ENCODE measurements around the gene KRT4. TPM values are rescaled to one million over a fixed set of nuclear protein-coding genes. Genes with fewer than 3 reads are reported as not detected.

Gene KRT4
- total RNA-seq, 2 donors from 2014 or later, result not detected

- H3K9me3 ChIP-seq (ENCODE audit: control insufficient read depth, low read length), result no peaks in the 10 kb centered on the region
- Mint-ChIP-seq H3K4me1 (peaks cover 8% of the 10 kb centered on the region), H3K27ac (no peak overlapping the region), H3K9me3 (no peaks in the 10 kb centered on the region), H3K27me3 (ENCODE audit: insufficient read depth) (peaks cover 12% of the 10 kb centered on the region), H3K4me3 (no peak overlapping the region), H3K36me3 (ENCODE audit: low read depth) (no peaks in the 10 kb centered on the region)
- no peak overlapping the region for H3K27ac ChIP-seq (ENCODE audit: low read depth, low read length)
- TF ChIP-seq CTCF (conservative IDR thresholded peaks at IDR 0.05), result no peak
- 89 to 95% methylated on average over 3 to 5 of the region's 5 CpGs for WGBS, 2 experiments (ENCODE audit: insufficient coverage in 1 of 2, insufficient read length in 1 of 2)
- no peak for DNase-seq
- no peaks in the 10 kb centered on the region for H3K27me3 ChIP-seq (ENCODE audit: control insufficient read depth, insufficient read depth, low read length, poor library complexity, severe bottlenecking)
- H3K36me3 ChIP-seq (ENCODE audit: control insufficient read depth, insufficient read depth, low read length), result no peaks in the 10 kb centered on the region
- H3K9ac ChIP-seq (ENCODE audit: extremely low read depth, low read length, poor library complexity, severe bottlenecking), result no peak overlapping the region
- no peak overlapping the region for H3K4me3 ChIP-seq (ENCODE audit: low read length)
- no peaks in the 10 kb centered on the region for H3K4me1 ChIP-seq (ENCODE audit: control insufficient read depth, insufficient read depth, low read length)
These were observed 11.0 kb upstream of the KRT4 start for GRCh38 chr12:52824741-52825410.

- Mint-ChIP-seq H3K4me3 (no peak overlapping the region), H3K27ac (no peak overlapping the region), H3K27me3 (ENCODE audit: insufficient read depth) (peaks cover 6% of the 10 kb centered on the region), H3K36me3 (ENCODE audit: low read depth) (no peaks in the 10 kb centered on the region), H3K9me3 (no peaks in the 10 kb centered on the region), H3K4me1 (peaks cover 9% of the 10 kb centered on the region)
- Histone ChIP-seq H3K27me3 (ENCODE audit: control insufficient read depth, insufficient read depth, low read length, poor library complexity, severe bottlenecking) (no peaks in the 10 kb centered on the region), H3K4me1 (ENCODE audit: control insufficient read depth, insufficient read depth, low read length) (peaks cover 1% of the 10 kb centered on the region), H3K9me3 (ENCODE audit: control insufficient read depth, low read length) (no peaks in the 10 kb centered on the region), H3K36me3 (ENCODE audit: control insufficient read depth, insufficient read depth, low read length) (no peaks in the 10 kb centered on the region), H3K9ac (ENCODE audit: extremely low read depth, low read length, poor library complexity, severe bottlenecking) (no peak overlapping the region), H3K27ac (ENCODE audit: low read depth, low read length) (no peak overlapping the region), H3K4me3 (ENCODE audit: low read length) (no peak overlapping the region)
- 93 to 100% methylated on average over 10 to 15 of the region's 15 CpGs for WGBS, 2 experiments (ENCODE audit: insufficient coverage in 1 of 2, insufficient read length in 1 of 2)
- DNase-seq, result no peak
- no peak for TF ChIP-seq CTCF (conservative IDR thresholded peaks at IDR 0.05)
These were observed 10.0 kb upstream of the KRT4 start for GRCh38 chr12:52823761-52824450.

- Histone ChIP-seq H3K36me3 (ENCODE audit: control insufficient read depth, insufficient read depth, low read length) (no peaks in the 10 kb centered on the region), H3K9me3 (ENCODE audit: control insufficient read depth, low read length) (no peaks in the 10 kb centered on the region), H3K27me3 (ENCODE audit: control insufficient read depth, insufficient read depth, low read length, poor library complexity, severe bottlenecking) (no peaks in the 10 kb centered on the region), H3K4me1 (ENCODE audit: control insufficient read depth, insufficient read depth, low read length) (peaks cover 7% of the 10 kb centered on the region), H3K4me3 (ENCODE audit: low read length) (no peak overlapping the region), H3K9ac (ENCODE audit: extremely low read depth, low read length, poor library complexity, severe bottlenecking) (no peak overlapping the region), H3K27ac (ENCODE audit: low read depth, low read length) (no peak overlapping the region)
- Mint-ChIP-seq H3K27ac (no peak overlapping the region), H3K9me3 (no peaks in the 10 kb centered on the region), H3K36me3 (ENCODE audit: low read depth) (no peaks in the 10 kb centered on the region), H3K4me1 (peaks cover 13% of the 10 kb centered on the region), H3K4me3 (no peak overlapping the region), H3K27me3 (ENCODE audit: insufficient read depth) (peaks cover 5% of the 10 kb centered on the region)
- 75 to 89% methylated on average over 5 to 16 of the region's 16 CpGs for WGBS, 2 experiments (ENCODE audit: insufficient coverage in 1 of 2, insufficient read length in 1 of 2)
- no peak for DNase-seq
- no peak for TF ChIP-seq CTCF (conservative IDR thresholded peaks at IDR 0.05)
These were observed 9.0 kb upstream of the KRT4 start for GRCh38 chr12:52822771-52823510.
